ENCODE data around the gene FAM110C.
A peak's percentile ranks its signal among the peaks of the same experiment; 100 is the strongest.
"Not testable (repeated sequence)": the region's sequence is repeated elsewhere in the genome, so short reads cannot be mapped to it uniquely, and the experiment has no call there.

Gene FAM110C

DNA sequence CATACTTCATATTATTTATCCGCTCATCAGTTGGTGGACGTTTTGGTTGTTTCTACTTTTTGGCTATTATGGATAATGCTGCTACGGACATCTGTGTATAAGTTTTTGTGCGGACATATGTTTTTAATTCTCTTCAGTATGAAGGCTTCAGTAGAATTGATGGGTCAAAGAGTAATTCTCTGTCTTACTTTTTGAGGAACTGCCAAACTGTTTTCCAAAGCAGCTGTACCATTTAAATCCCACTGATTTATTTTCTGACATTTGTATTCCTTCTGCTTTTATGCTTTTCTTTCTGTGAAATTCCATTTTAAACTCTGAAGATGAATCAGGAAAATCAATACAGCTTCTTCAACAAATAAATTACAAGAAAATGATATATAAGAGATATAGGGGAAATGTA is 20.8 kb downstream of the FAM110C start:
- no peak overlapping the region for H3K4me3 ChIP-seq (ENCODE audit: low read depth in 1 of 2, low read length in 2 of 2)
- H3K9ac ChIP-seq (ENCODE audit: low read depth in 1 of 2, low read length in 2 of 2), result no peak overlapping the region
- H3K4me1 ChIP-seq (ENCODE audit: control insufficient read depth in 1 of 2, insufficient read depth in 2 of 2, low read length in 2 of 2), result peaks cover 14 to 18% of the 10 kb centered on the region in 2 donors
- no peak overlapping the region for H3K27ac ChIP-seq (ENCODE audit: low read depth, low read length)
- H3K27me3 ChIP-seq (ENCODE audit: control insufficient read depth in 1 of 2, insufficient read depth in 2 of 2, low read length in 2 of 2), result peaks cover 0 to 3% of the 10 kb centered on the region in 2 donors
- H3K36me3 ChIP-seq (ENCODE audit: control insufficient read depth in 1 of 2, insufficient read depth in 2 of 2, low read length in 2 of 2), result no peaks in the 10 kb centered on the region
- no peaks in the 10 kb centered on the region for H3K9me3 ChIP-seq (ENCODE audit: control insufficient read depth in 1 of 2, low read length in 2 of 2)

DNA sequence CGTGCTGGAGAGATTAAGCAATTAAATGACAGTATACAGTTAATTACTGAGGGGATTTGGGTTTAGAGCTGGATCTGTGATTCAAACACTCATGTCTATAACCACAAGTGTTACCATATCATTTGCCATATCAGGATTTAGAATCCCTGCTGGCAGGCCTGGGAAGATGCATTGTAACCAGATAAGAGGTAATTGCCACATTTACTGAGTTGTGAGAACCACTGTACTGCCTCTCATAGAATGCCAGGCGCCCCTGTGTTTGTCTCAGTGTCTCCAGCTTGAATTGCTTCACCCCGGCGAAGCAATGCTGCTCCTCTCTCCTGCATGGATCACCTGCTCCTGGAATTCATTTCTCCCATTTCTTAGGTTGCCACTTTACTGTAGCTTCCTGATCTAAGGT is 21.7 kb downstream of the FAM110C start:
- H3K4me1 ChIP-seq (ENCODE audit: control insufficient read depth in 1 of 2, insufficient read depth in 2 of 2, low read length in 2 of 2), result peaks cover 20 to 23% of the 10 kb centered on the region in 2 donors
- not testable (repeated sequence) for H3K27ac ChIP-seq (ENCODE audit: low read depth, low read length); H3K4me3 ChIP-seq (ENCODE audit: low read depth in 1 of 2, low read length in 2 of 2); H3K36me3 ChIP-seq (ENCODE audit: control insufficient read depth in 1 of 2, insufficient read depth in 2 of 2, low read length in 2 of 2); H3K9me3 ChIP-seq (ENCODE audit: control insufficient read depth in 1 of 2, low read length in 2 of 2); H3K27me3 ChIP-seq (ENCODE audit: control insufficient read depth in 1 of 2, insufficient read depth in 2 of 2, low read length in 2 of 2); H3K9ac ChIP-seq (ENCODE audit: low read depth in 1 of 2, low read length in 2 of 2)

DNA sequence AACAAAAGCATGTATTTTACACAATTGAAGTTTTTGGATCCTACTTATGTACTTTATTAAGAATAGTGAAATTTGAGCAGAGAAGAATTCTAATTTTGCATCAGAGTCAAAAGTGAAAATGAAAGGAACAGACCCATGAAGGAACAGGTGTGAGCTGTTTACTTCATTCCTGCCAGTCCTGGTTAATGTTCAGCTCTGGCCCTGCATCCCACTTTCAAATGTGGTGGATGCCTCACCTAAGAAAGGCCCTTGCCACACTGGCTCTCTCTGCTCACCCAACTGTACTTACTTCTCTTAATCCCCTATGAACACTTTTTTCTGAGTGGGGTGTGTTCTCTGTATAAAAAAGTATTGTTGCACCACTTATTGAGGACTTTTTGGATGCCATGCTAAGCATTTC is 22.2 kb downstream of the FAM110C start:
- Histone ChIP-seq H3K9ac (ENCODE audit: low read depth in 1 of 2, low read length in 2 of 2) (no peak overlapping the region), H3K4me1 (ENCODE audit: control insufficient read depth in 1 of 2, insufficient read depth in 2 of 2, low read length in 2 of 2) (peaks cover 20 to 22% of the 10 kb centered on the region in 2 donors), H3K9me3 (ENCODE audit: control insufficient read depth in 1 of 2, low read length in 2 of 2) (no peaks in the 10 kb centered on the region), H3K4me3 (ENCODE audit: low read depth in 1 of 2, low read length in 2 of 2) (peak overlapping the region; percentile 16 to 34), H3K27ac (ENCODE audit: low read depth, low read length) (no peak overlapping the region), H3K36me3 (ENCODE audit: control insufficient read depth in 1 of 2, insufficient read depth in 2 of 2, low read length in 2 of 2) (no peaks in the 10 kb centered on the region), H3K27me3 (ENCODE audit: control insufficient read depth in 1 of 2, insufficient read depth in 2 of 2, low read length in 2 of 2) (no peaks in the 10 kb centered on the region)

DNA sequence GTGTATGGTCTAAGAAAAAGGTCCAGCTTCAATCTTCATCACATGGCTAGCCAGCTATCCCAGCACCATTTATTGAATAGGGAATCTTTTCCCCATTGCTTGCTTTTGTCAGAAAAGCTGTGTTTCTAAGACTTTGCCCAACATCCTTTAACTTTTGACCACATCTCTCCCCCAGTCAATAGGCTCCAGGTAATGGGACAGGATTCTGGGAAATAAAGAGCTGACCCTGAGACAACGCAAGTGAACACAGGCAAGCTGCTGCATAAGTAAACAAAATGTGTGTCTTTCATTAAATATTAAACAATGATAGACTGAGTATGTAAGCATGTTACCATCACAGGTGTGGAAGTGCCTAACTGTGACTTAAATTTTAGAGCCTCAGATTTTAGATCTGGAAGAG is 23.0 kb downstream of the FAM110C start:
- Histone ChIP-seq H3K4me1 (ENCODE audit: control insufficient read depth in 1 of 2, insufficient read depth in 2 of 2, low read length in 2 of 2) (peaks cover 19 to 29% of the 10 kb centered on the region in 2 donors), H3K27ac (ENCODE audit: low read depth, low read length) (no peak overlapping the region)

DNA sequence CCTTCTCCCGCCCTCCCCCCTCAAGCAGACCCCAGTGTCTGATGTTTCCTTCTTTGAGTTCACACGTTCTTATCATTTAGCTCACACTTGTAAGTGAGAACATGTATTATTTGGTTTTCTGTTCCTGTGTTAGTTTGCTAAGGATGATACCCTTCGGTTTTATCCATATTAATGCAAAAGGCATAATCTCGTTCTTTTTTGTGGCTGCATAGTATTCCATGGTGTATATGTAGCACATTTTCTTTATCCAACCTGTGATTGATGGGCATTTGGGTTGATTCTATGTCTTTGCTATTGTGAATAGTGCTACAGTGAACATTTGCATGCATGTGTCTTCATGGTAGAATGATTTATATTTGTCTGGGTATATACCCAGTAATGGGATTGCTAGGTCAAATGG is 24.1 kb downstream of the FAM110C start:
- H3K27me3 ChIP-seq (ENCODE audit: control insufficient read depth in 1 of 2, insufficient read depth in 2 of 2, low read length in 2 of 2); H3K9me3 ChIP-seq (ENCODE audit: control insufficient read depth in 1 of 2, low read length in 2 of 2); H3K9ac ChIP-seq (ENCODE audit: low read depth in 1 of 2, low read length in 2 of 2); H3K27ac ChIP-seq (ENCODE audit: low read depth, low read length); H3K36me3 ChIP-seq (ENCODE audit: control insufficient read depth in 1 of 2, insufficient read depth in 2 of 2, low read length in 2 of 2); H3K4me3 ChIP-seq (ENCODE audit: low read depth in 1 of 2, low read length in 2 of 2): not testable (repeated sequence)
- peaks cover 19 to 29% of the 10 kb centered on the region in 2 donors for H3K4me1 ChIP-seq (ENCODE audit: control insufficient read depth in 1 of 2, insufficient read depth in 2 of 2, low read length in 2 of 2)

More for the DNA sequence above, 23.0 kb downstream of the FAM110C start:
- no peaks in the 10 kb centered on the region for H3K36me3 ChIP-seq (ENCODE audit: control insufficient read depth in 1 of 2, insufficient read depth in 2 of 2, low read length in 2 of 2)
- no peaks in the 10 kb centered on the region for H3K9me3 ChIP-seq (ENCODE audit: control insufficient read depth in 1 of 2, low read length in 2 of 2)
- H3K9ac ChIP-seq (ENCODE audit: low read depth in 1 of 2, low read length in 2 of 2), result no peak overlapping the region
- H3K27me3 ChIP-seq (ENCODE audit: control insufficient read depth in 1 of 2, insufficient read depth in 2 of 2, low read length in 2 of 2), result no peaks in the 10 kb centered on the region
- H3K4me3 ChIP-seq (ENCODE audit: low read depth in 1 of 2, low read length in 2 of 2), result peak overlapping the region in 1 of 2 donors; percentile 16

DNA sequence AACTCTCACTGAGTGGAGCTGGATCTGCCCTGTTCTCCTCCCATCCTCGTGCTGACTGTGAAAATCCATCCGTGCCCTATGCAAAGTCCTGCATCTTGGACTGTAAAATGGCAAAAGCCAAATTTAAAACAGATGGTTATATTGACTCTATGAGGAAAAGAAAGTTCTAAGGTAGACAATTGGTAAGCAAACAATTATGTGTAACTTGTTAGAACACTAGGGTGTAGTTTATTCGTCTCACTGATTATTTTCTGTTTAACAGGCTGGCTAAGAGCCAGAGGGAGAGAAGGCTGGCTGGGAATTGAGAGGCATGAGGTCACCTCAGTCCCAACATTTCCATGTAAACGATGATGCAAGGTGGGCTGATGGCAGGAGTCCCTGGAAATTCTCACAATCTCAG is 26.0 kb downstream of the FAM110C start:
- H3K9me3 ChIP-seq (ENCODE audit: control insufficient read depth in 1 of 2, low read length in 2 of 2); H3K4me3 ChIP-seq (ENCODE audit: low read depth in 1 of 2, low read length in 2 of 2); H3K27me3 ChIP-seq (ENCODE audit: control insufficient read depth in 1 of 2, insufficient read depth in 2 of 2, low read length in 2 of 2); H3K36me3 ChIP-seq (ENCODE audit: control insufficient read depth in 1 of 2, insufficient read depth in 2 of 2, low read length in 2 of 2); H3K9ac ChIP-seq (ENCODE audit: low read depth in 1 of 2, low read length in 2 of 2): not testable (repeated sequence)
- Histone ChIP-seq H3K4me1 (ENCODE audit: control insufficient read depth in 1 of 2, insufficient read depth in 2 of 2, low read length in 2 of 2) (peaks cover 19 to 29% of the 10 kb centered on the region in 2 donors), H3K27ac (ENCODE audit: low read depth, low read length) (peak overlapping the region; percentile 13)

DNA sequence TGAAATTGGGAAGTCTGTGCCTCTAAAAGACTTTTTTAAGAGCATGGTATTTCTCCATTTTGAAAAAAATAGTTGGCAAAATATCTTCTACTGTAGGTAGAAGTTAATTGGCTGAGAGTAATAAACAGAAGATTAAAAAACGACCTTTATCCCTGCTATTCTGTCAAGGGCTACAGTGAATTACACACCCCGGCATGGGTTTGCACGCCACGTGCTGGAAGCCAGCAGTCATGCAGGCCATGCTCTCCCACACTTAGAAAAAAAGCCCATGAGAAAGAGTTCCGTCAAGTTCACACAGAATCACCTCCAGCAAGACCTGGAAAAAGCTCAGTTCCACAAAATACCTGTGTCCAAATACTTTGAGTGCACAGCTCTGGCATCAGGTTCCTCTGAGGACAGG is 26.8 kb downstream of the FAM110C start:
- peak overlapping the region in 1 of 2 donors; percentile 22 for H3K9ac ChIP-seq (ENCODE audit: low read depth in 1 of 2, low read length in 2 of 2)
- peaks cover 19 to 26% of the 10 kb centered on the region in 2 donors for H3K4me1 ChIP-seq (ENCODE audit: control insufficient read depth in 1 of 2, insufficient read depth in 2 of 2, low read length in 2 of 2)
- no peak overlapping the region for H3K27ac ChIP-seq (ENCODE audit: low read depth, low read length)
- H3K4me3 ChIP-seq (ENCODE audit: low read depth in 1 of 2, low read length in 2 of 2), result peak overlapping the region in 1 of 2 donors; percentile 25
- H3K36me3 ChIP-seq (ENCODE audit: control insufficient read depth in 1 of 2, insufficient read depth in 2 of 2, low read length in 2 of 2), result no peaks in the 10 kb centered on the region
- H3K27me3 ChIP-seq (ENCODE audit: control insufficient read depth in 1 of 2, insufficient read depth in 2 of 2, low read length in 2 of 2), result no peaks in the 10 kb centered on the region
- H3K9me3 ChIP-seq (ENCODE audit: control insufficient read depth in 1 of 2, low read length in 2 of 2), result no peaks in the 10 kb centered on the region

- H3K4me3 ChIP-seq (ENCODE audit: low read depth in 1 of 2, low read length in 2 of 2), result peak overlapping the region; percentile 25 to 28
- H3K9me3 ChIP-seq (ENCODE audit: control insufficient read depth in 1 of 2, low read length in 2 of 2), result no peaks in the 10 kb centered on the region
- H3K27ac ChIP-seq (ENCODE audit: low read depth, low read length), result no peak overlapping the region
- H3K36me3 ChIP-seq (ENCODE audit: control insufficient read depth in 1 of 2, insufficient read depth in 2 of 2, low read length in 2 of 2), result no peaks in the 10 kb centered on the region
- H3K27me3 ChIP-seq (ENCODE audit: control insufficient read depth in 1 of 2, insufficient read depth in 2 of 2, low read length in 2 of 2), result no peaks in the 10 kb centered on the region
- peak overlapping the region in 1 of 2 donors; percentile 39 for H3K9ac ChIP-seq (ENCODE audit: low read depth in 1 of 2, low read length in 2 of 2)
- H3K4me1 ChIP-seq (ENCODE audit: control insufficient read depth in 1 of 2, insufficient read depth in 2 of 2, low read length in 2 of 2), result peaks cover 16 to 20% of the 10 kb centered on the region in 2 donors
Observed at GRCh38 chr2:18402-19271, 27.7 kb downstream of the FAM110C start.

DNA sequence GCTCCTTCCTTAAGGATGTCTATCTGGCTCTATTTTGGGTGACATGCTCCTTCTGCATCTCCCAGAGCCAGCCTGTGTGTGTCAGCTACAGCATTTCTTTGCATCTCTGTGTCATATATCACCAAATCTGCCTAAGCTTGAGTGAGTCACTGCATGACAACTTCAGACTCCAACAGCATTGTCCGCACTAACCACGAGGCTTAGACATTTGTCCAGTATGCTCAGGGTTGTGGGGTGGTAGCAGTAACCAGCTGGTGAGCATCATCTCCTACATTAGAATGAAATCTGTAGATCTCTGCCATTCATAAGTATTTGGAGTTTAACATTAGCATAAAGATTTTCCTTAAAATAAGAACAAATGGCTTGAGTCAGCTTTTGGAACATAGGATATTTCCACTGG is 30.4 kb downstream of the FAM110C start:
- H3K27me3 ChIP-seq (ENCODE audit: control insufficient read depth in 1 of 2, insufficient read depth in 2 of 2, low read length in 2 of 2); H3K9me3 ChIP-seq (ENCODE audit: control insufficient read depth in 1 of 2, low read length in 2 of 2); H3K36me3 ChIP-seq (ENCODE audit: control insufficient read depth in 1 of 2, insufficient read depth in 2 of 2, low read length in 2 of 2); H3K9ac ChIP-seq (ENCODE audit: low read depth in 1 of 2, low read length in 2 of 2); H3K4me3 ChIP-seq (ENCODE audit: low read depth in 1 of 2, low read length in 2 of 2); H3K27ac ChIP-seq (ENCODE audit: low read depth, low read length): not testable (repeated sequence)
- H3K4me1 ChIP-seq (ENCODE audit: control insufficient read depth in 1 of 2, insufficient read depth in 2 of 2, low read length in 2 of 2), result peaks cover 11 to 17% of the 10 kb centered on the region in 2 donors

GRCh38 chr2:11248-11941 is 34.9 kb downstream of the FAM110C start:
- Histone ChIP-seq H3K27me3 (ENCODE audit: control insufficient read depth in 1 of 2, insufficient read depth in 2 of 2, low read length in 2 of 2) (no peaks in the 10 kb centered on the region), H3K27ac (ENCODE audit: low read depth, low read length) (no peak overlapping the region), H3K4me3 (ENCODE audit: low read depth in 1 of 2, low read length in 2 of 2) (no peak overlapping the region), H3K9me3 (ENCODE audit: control insufficient read depth in 1 of 2, low read length in 2 of 2) (peaks cover 0 to 3% of the 10 kb centered on the region in 2 donors), H3K36me3 (ENCODE audit: control insufficient read depth in 1 of 2, insufficient read depth in 2 of 2, low read length in 2 of 2) (no peaks in the 10 kb centered on the region), H3K4me1 (ENCODE audit: control insufficient read depth in 1 of 2, insufficient read depth in 2 of 2, low read length in 2 of 2) (no peaks in the 10 kb centered on the region), H3K9ac (ENCODE audit: low read depth in 1 of 2, low read length in 2 of 2) (no peak overlapping the region)

All from duodenal mucosa (tissue), 2 donors.